HG03159 (cell line): Measurements from ENCODE around the gene CYP46A1.

Experiments used
- ATAC-seq: cut with Tn5 transposase; IDR thresholded peaks from one replicate; pipeline ENCODE4 v1.9.1; 2021; ENCODE audit warnings: mild to moderate bottlenecking, moderate library complexity; ENCODE audit not compliant: unreplicated experiment

The CYP46A1 gene

GRCh38 chr14:99707420-99707819, 23.3 kb downstream of the CYP46A1 start:
- ATAC-seq = no peak

DNA sequence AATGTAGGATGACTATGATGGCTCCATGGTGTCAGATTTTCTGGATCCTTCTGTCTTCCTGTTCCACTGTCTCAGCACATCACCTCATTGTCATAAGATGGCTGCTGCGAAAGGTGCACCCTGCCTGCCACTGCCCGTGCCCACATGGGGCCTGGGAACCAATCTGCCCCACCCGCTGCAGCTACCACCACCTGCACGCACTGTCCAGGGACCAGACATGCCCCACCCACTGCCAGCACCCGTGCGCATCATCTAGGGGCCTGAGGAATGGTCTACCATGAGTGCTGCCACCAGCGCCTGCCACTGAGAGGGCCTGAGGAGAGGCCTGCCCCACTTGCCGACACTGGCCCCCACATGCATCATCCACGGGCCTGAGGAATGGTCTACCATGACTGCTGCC, 23.8 kb downstream of the CYP46A1 start:
- no peak for ATAC-seq

DNA sequence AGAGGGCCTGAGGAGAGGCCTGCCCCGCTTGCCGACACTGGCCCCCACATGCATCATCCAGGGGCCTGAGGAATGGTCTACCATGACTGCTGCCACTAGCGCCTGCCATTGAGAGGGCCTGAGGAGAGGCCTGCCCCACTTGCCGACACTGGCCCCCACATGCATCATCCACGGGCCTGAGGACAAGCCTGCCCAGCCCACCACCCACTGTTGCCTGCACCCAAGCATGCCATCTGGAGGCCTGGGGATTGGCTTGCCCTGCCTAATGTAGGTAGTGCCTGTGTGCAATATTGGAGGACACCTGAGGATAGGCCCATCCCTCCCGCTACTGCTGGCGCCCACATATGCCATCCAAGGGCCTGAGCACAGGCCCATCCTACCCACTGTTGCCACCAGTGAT, 24.4 kb downstream of the CYP46A1 start:
- no peak for ATAC-seq

DNA sequence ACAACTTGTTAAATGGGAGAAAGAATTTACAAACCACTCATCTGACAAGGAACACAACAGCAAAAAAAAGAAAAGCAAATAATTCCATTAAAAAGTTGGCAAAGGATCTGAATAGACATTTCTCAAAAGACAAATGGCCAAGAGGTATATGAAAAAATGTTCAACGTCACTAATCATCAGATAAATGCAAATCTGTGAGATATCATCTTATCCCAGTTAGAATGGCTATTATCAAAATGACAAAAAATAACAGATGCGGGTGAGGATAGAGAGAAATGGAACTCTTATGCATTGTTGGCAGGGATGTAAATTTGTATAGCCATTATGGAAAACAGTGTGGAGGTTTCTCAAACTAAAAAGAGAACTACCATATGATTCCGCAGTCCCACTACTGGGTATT, 29.9 kb downstream of the CYP46A1 start:
- ATAC-seq = no peak

DNA sequence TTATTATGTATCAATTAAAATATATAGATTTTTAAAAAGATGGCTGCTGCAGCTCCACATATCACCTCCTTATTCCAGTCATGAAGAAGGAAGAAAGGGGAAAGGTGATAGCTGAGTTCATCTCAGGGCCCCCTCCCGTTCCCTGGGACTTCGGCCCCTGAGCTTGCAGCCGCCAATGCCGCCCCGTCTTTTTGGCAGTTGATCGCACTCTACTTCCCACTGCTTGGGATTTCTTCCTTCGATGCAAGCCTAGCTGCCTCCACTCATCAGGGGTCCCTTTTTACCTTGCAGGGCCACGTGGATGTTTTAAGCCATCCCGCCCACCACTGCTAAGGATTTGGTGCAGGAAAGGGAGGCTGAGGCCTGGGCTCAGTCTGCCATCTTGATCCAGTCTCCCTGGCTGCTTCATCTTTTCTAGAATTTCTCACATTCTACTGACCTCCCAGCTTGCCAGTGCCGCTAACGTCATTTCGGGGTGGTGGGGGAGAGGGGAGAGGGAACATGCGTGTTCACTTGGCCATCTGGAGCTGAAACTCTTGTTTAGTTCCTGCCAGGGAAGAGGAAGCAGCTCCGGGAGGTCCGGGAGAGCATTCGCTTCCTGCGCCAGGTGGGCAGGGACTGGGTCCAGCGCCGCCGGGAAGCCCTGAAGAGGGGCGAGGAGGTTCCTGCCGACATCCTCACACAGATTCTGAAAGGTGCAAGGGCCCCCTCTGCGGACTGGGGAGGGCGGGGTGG, 31.3 kb downstream of the CYP46A1 start:
- no peak for ATAC-seq

DNA sequence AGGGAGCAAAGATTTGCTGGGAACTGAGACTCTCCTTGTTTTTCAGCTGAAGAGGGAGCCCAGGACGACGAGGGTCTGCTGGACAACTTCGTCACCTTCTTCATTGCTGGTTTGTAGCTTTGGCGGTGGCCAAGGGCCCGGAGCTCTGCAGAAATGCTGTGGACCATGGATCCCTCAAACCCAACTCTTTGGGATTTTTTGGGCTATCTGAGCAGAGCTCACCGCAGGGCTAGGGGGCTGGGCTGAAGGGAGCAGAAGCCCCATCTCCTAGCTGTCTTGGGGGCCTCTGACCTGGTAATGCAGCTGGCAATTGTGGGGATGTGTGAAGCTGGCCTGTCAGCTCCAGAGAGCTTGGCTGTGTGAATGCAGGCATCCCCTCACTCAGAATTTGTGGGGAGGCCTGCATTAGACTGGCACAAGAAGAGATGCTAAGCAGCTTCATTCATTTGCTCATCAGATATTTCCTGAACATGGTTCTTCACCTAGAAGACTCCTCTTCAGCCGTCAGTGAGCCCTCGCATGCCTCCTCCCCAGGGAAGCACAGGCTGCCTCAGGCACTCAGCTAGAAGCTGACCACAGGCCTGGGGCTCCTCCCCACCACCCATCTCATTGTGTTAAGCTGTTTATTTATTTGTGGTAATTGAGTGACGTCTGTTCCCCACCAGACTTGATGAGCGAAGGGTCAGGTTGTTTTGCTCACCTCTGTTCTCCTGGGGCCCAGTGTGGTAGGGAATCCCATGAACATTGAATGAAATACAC, 32.2 kb downstream of the CYP46A1 start:
- no peak for ATAC-seq

GRCh38 chr14:99716850-99717681, 33.0 kb downstream of the CYP46A1 start:
- ATAC-seq = no peak

DNA sequence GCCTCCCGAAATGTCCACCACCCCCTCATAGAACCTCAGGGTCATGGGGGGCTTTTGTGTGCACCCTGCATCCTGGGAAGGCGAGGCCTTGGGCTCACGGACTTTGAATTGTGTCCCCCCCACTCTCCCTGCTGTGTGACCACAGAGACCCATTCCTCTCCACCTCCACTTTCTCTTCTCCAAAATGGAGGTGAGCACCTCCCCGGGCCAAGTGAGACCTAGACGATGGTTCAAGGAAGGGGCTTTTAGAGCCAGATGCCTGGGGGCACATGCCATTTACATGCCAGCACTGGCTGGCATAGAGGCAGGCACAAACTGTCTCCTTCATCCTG, 33.5 kb downstream of the CYP46A1 start:
- ATAC-seq = no peak

GRCh38 chr14:99718031-99718810, 34.1 kb downstream of the CYP46A1 start:
- ATAC-seq = peak; percentile 97

- peak; percentile 61 for ATAC-seq
These were observed 34.7 kb downstream of the CYP46A1 start for GRCh38 chr14:99718811-99719192.

- ATAC-seq = no peak
These were observed 37.1 kb downstream of the CYP46A1 start for GRCh38 chr14:99720941-99721791.

- ATAC-seq = no peak
These were observed 37.9 kb downstream of the CYP46A1 start for GRCh38 chr14:99721792-99722516.

DNA sequence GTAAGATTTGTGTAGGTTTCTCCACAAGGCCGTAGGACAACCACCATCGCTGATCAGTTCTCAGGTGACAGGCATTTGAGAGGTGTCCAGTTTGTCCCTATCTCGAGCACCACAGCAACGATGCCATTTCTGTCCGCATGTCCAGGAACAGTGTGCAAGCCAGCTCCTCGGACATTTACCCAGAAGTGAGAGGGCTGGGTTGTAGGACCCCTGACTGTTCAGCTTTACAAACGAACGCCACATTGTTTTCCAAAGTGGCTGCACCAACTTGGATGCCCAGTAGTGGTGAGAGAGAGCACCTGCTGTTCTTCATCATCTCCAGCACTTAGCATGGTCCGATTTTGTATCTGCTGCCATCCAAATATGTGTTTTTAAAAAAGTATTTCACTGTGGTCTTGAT, 38.6 kb downstream of the CYP46A1 start:
- no peak for ATAC-seq

DNA sequence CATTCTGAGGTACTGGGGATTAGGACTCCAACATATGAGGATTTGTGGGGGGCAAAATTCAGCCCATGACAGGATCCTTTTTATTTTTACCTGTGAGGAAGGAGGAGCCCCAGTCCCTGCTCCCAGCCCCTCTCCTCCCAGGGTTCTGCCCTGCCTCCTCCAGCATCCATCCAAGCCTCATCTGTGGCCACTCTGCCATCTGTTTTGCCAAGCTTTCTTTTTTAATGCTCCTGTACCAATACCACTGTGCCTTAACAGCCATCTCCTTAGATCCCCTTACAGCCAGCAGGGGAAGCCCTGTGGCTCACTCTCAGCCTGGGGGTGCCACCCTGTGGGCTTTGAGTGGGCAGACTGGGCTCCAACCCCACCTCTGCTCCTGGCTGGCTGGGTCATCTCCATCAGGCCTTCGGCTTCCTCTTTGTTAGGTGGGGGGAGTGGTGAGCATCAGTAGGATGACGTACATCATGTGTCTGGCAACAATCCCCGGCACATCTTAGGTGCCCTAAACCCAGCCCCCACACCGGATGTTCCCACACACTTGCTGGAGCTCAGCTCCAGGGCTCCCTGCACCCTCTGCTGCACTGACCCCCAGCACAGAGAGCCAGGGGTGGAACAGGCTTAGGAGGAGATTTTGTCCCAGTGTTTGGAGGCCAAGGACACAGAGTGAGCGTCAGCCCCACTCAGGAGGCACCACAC, 40.2 kb downstream of the CYP46A1 start:
- ATAC-seq = no peak

- ATAC-seq = no peak
These were observed 41.1 kb downstream of the CYP46A1 start for GRCh38 chr14:99724939-99725773.

DNA sequence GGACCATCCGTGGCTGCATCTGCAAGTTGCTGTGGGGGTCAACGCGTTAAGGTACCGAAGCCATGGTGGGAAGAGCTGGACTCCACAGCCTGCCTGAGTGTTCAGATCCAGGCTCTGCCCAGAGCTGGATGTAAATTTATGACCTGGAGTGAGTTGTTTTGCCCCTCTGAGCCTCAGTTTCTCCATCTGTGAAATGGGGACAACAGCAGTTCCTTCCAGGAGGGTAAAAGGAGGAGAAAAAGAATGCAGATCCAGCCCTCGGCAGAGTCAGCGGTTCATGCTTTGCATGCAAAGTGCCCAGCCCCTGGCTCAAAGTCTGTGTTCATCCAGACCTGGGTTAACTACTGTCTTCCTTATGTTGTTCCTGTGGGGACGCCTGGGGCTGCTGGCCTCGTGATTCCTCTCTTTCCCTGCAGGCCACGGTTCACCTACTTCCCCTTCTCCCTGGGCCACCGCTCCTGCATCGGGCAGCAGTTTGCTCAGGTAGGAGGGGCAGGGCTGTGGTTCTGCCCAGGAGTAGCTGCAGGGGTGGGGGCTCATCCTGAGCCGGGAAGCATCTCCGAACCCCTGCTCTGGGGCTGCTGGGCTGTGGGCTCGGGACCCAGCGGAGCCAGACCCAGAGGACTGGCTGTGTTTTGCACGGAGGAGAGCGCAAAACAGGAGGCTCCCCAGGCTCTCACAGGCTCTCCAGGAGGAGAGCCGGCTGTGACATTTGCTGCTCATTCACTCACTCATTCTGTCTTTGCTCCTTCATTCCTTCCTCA, 41.9 kb downstream of the CYP46A1 start:
- ATAC-seq = no peak

DNA sequence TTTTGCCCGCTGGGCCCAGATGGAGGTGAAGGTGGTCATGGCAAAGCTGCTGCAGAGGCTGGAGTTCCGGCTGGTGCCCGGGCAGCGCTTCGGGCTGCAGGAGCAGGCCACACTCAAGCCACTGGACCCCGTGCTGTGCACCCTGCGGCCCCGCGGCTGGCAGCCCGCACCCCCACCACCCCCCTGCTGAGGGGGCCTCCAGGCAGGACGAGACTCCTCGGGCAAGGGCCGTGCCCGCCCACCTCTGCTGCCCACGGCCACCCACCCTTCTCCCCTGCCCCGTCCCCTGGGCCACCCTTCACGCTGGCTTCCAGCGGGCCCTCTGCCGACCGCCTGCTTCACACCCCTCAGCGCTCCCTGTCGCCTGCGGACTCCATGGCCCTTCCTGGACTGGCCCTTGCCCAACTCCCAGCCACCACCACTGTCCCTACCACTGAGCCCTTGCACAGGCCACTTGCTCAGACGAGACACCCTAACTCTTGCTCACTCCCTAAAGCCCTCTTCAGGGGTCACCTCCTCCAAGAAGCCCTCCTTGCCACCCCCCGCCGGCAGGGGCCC, 42.5 kb downstream of the CYP46A1 start:
- no peak for ATAC-seq
